ENCODE data around the gene RGL4.
A peak's percentile ranks its signal among the peaks of the same experiment; 100 is the strongest.

The RGL4 gene

GRCh38 chr22:23681026-23681809 lies 9.6 kb upstream of the RGL4 start:
- no peak for DNase-seq (ENCODE audit: low spot score)

DNA sequence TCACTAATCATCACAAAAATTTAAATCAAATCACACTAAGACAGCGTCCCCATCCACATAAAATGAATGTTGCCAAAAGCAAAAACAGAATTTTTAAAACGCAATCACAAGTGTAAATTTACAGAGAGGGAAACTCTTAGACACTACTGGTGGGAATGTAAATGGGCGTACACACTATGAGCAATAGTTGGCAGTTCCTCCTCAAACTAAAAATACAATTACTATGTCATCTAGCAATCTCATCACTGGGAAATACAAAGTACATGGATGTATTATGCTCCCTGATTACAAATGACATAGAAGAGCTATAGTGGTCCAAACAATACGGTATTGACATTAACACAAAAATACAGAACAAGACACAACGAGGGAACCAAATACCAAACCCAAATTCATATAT lies 8.7 kb upstream of the RGL4 start:
- DNase-seq (ENCODE audit: low spot score): no peak

DNA sequence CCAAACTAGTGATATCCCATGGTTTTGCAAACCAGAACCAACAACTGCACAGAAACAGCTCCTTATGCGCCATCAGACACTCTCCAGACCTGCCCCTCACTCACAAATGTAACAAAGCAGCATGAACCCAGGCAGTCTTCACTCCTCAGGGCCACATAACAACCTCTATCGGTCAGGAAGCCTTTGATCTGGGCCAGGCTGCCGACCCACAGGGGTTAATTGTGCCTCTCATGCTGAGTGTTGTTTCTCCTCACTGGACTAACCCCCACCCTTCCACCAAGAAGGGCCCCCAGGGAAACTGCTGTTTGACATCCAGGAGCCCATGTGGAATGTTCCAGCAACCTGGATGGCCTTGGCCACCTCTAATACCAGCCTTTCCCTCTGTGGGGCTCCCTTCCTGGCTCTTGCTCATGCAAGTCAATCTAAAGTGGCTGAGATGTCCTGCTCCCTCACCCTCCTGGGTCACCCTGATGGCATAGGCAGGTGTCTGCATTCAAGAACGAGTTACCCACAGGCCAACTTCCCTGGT lies 7.9 kb upstream of the RGL4 start:
- no peak for DNase-seq (ENCODE audit: low spot score)

DNA sequence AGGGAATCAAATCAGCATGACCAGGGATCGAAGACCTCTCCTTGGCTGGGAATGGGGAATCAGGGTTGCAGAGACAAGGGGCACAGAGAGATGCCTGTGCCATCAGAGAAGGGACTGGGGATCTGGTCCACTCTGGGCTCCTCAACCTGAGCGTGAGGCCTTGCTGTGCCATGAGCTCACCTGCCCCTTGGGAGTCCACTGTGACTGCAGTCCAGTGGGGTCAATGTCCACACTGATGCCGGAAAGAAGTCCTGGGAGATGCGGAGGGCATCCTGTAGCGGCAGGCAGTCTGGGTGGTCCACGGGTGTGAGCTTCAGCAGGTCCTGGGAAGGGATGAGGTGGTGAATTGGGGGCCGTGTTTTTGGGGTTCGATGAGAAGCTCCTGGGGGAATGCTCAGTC lies 7.3 kb upstream of the RGL4 start:
- no peak for DNase-seq (ENCODE audit: low spot score)

GRCh38 chr22:23684026-23684425 lies 6.8 kb upstream of the RGL4 start:
- no peak for DNase-seq (ENCODE audit: low spot score)

DNA sequence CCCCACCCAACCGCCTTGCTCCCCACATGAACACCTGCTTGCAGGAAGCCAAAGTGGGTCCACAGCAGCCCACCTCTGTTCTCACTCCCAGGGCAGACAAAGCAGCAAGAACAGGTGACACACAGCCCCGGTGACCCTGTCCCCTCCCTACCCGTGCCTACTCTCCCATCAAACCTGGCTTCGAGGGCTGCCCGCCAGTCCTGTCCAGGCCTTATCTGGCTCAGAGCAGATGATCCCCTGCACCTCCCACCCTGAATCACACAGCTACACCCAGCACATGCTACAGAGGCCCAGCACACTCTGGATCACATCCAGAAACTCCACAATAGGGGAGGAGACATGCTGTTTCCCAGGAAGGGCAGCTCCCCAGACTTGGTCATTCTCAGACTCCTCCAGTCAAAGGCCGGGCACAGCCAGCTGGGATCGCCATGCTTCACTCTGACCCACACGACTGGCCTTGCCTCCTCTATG lies 6.2 kb upstream of the RGL4 start:
- DNase-seq (ENCODE audit: low spot score): no peak

DNA sequence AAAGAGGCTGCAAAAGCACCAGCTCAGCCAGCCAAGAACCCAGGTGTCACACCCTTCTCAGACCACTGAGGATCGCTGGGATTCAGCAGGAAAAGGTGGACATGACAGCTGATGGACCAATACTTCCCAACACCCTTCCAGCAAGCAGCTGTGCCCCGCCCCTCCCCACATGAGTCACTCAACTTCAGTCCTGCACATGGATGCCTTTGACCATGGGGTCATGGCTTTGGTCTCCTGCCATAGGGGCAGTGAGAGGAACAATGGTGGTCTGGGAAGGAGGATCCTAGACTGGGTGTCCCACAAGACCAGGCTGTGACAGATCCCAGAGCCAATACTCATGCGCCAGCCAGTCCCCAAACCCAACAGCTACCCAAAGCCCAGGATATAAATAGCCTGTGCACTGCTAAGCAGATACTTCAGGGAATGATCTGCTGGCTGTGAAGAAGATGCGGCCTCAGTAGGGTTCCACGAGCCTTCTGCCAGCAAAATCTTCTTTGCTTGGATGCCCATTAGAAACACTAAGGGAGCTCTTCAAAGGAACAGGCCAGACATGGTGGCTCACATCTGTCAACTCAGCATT lies 5.5 kb upstream of the RGL4 start:
- no peak for DNase-seq (ENCODE audit: low spot score)

DNA sequence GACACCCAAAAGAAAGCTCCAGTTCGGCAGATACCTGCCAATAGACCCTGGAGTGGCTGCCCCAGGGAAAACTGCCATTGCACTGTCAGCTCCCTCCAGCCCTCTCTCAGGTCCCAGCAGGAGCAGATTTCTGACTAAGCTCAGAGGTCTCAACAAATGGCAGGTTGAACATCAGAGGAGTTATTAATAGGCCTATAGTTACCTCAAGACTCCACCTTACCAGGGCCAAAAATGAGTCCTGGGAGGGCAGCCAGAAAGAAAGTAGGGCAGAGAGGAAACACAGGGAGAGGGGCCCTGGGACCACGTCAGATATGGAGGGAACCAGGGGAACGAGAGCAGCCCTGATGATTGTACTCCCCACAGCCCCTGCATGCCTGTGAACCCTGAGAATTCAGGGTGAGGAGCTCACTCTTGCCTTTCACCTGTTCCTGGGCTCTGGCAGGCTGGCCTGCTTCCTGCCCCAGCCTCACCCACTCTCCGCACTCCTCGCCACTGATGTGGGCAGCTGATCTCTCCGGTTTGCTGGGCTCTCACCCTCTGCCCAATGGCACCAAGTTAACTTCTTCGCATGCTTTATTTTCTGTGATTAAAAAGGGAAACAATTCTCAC lies 4.3 kb upstream of the RGL4 start:
- no peak for DNase-seq (ENCODE audit: low spot score)

GRCh38 chr22:23688121-23688520 lies 2.7 kb upstream of the RGL4 start:
- no peak for DNase-seq (ENCODE audit: low spot score)

DNA sequence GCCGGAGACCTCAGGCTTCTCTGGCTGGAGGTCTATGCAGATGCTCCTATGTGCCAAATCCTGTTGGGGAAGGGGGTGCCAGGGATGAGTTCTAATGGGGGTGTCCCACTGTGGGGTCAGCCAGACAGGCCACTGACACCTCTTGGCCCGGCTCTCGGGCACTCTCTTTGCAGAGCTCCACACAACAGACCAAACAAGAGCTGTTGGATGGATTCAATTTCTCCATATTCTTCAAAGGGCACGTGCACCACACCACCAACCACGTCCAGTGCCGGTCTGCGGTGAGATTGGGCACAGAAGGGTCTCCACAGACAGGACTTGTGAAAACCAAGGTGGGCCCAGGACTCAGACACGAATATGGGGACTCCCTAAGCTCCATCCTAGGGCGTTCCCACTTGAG lies 2.2 kb upstream of the RGL4 start:
- DNase-seq (ENCODE audit: low spot score): no peak

DNA sequence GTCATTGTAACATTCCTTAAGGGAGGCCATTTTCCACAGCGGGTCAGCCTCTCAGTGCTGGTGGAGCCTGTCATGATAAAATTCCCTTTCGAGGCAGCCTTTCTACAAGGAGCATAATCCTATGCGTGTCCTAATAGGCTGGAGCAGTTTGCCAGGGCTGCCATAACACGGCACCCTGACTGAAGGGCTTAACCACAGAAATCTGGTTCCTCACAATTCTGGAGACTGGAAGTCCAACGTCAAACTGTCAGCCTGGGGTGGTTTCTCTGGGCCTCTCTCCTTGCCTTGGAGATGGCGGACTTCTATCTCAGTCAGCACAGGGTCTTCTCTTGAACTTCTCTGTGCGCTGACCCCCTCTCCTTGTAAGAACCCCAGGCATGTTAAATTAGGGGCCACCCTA lies 1.4 kb upstream of the RGL4 start:
- no peak for DNase-seq (ENCODE audit: low spot score)

GRCh38 chr22:23691748-23692423 lies 1.1 kb downstream of the RGL4 start:
- no peak for DNase-seq (ENCODE audit: low spot score)

GRCh38 chr22:23692598-23693291 lies 1.9 kb downstream of the RGL4 start:
- peak; percentile 79 for DNase-seq (ENCODE audit: low spot score)

DNA sequence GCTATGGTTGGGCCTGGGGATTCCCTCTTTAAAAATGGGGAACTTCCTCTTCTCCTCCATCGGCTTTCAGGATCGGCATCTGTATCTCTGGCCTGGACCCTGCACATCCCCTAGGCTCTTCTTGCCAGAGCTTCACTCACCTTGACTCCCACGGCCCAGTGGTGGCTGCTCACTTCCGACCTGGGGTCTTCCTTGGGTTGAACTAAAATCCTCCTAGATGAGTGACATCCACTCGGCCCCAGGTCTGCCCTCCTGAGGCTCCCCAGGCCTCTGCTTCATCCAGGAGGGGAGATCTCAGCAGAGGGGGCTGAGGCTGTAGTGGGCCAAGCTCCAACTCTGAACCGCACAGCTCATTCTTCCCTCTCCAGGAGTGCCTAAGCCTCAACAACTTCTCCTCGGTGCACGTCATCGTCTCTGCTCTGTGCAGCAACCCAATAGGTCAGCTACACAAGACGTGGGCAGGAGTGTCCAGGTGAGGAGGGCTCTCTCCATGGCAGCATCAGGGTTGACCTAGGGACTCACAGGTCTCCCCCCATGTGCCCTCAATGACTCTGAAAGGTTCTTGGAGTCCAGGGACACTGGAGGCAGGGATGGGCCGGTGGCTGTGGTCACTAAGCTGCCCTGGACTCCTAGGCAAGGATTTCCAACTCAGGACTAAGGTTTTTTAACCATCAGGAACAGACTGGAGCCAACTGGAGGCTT lies 3.3 kb downstream of the RGL4 start:
- no peak for DNase-seq (ENCODE audit: low spot score)

DNA sequence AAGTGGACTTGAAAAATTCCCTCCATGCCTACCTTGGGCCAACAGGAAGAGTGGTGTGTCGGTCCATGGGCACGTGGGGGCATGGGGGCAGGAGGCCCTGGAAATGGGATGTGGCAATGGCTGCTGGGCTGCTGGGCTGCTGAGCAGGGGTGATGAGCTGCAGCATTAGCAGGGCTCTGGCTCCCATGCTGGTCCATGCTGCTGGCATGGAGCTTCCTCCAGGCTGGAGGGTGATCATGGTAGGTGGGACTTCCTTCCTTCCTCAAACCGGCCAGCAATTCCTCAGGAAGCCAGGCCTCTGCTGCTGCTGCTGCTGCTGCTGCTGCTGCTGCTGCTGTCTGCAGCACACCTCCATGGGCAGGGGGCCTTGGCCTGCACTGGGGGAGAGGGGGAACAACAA lies 4.3 kb downstream of the RGL4 start:
- DNase-seq (ENCODE audit: low spot score): no peak

DNA sequence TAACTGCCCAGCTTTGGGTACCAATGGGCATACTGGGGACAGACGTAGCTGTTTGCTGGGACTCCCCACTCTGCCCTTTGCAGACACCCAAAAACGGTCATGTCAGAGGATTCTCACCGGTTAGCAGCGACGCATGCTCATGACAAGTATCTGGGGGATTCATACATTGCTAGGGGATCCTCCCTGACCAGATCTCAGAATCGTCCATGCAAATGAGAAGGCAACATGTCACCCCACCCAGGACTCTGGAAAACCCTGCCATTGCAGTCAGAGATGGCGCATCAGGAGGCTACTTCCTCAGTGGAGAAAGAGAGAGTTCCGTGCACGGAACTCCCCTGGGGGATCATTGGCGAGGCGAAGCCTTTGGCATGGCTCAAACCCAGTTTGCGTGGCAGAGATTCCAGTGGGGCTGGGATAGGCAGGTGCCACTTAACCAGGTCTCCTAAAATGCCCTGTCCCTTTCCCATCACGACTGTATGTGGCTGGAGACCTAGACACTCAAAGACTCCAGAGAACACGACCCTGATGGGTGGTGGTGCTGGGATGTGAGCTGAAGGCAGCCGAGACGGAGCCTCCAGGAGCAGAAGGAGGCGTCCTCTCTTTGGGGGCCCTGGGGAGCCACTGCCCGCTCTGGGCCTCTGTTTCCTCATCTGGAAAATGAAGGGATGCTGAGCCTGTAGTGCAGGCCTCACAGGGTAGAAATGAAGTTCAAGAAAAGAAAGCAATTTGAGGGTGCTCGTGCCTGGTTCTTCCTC lies 4.9 kb downstream of the RGL4 start:
- no peak for DNase-seq (ENCODE audit: low spot score)

DNA sequence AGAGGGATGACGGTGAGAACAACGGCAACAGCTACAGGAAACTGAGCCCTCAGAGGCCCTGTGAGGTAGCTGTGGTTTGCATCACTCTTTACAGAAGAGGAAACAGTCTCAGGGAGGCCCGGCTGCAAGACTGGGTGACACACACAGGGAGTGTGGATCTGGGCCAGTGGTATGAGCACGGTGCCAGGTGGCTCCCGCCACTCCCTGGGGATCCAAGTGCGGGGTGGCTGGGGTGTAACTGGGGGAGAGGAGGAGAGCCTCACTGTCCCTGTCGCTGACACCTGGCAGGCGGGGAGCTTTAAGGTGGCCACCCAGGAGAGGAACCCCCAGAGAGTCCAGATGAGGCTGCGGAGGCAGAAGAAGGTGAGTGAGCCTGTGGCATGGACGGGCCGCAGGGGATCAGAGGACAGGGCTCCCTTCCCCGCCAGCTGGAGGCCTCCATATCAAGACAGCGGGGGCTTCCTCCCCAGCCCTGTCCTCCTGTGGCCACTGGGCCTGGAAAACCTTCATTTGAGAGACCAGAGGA lies 5.6 kb downstream of the RGL4 start:
- no peak for DNase-seq (ENCODE audit: low spot score)

GRCh38 chr22:23697031-23697970 lies 6.5 kb downstream of the RGL4 start:
- DNase-seq (ENCODE audit: low spot score): no peak

DNA sequence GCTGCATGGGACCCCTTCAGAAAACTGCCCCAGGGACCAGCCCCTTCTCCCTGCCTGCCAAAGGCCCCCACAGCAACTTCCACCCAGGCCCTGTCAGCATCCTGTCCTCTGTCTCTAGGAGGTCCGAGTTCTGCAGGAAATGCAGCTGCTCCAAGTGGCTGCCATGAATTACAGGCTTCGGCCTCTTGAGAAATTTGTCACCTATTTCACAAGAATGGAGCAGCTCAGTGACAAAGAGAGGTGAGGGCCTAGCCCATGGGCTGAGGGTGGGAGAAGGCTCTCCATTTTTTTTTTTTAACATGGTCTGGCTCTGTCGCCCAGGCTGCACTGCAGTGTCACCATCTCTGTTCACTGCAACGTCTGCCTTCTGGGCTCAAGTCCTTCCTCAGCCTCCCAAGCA lies 7.3 kb downstream of the RGL4 start:
- DNase-seq (ENCODE audit: low spot score): no peak

Data from iPS-NIHi11 (cell line).